LNCAP (cell line): Measurements from ENCODE around the gene KCNQ1OT1.

Experiments used
- TF ChIP-seq, protein P1 (sequence below): fragments of 450-650 bp; IDR thresholded peaks from 2 replicates; pipeline ENCODE4 v1.5.1; 2017; ENCODE audit warnings: mild to moderate bottlenecking

KCNQ1OT1 gene

DNA sequence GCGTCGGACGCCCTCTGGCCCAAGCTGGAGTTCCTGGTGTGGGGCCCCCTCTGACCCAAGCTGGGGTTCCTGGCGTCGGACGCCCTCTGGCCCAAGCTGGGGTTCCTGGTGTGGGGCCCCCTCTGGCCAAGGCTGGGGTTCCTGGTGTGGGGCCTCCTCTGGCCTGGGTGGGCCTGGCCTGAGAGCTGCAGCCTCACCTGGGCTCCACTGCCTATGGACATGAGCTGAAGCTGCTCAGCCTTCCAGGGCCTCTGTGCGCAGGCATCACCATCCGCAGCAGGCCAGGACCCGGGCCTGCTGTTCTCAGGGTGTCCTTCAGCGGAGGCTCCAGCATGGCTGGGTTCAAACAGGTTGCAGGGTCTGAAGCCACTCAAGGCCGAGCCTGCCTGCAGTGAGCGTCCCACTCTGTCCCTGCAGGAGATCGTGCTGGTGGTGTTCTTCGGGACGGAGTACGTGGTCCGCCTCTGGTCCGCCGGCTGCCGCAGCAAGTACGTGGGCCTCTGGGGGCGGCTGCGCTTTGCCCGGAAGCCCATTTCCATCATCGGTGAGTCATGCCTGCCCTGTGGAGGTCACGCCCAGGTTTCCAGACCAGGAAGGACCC is 129.5 kb downstream of the KCNQ1OT1 start:
- TF ChIP-seq, protein P1, sequence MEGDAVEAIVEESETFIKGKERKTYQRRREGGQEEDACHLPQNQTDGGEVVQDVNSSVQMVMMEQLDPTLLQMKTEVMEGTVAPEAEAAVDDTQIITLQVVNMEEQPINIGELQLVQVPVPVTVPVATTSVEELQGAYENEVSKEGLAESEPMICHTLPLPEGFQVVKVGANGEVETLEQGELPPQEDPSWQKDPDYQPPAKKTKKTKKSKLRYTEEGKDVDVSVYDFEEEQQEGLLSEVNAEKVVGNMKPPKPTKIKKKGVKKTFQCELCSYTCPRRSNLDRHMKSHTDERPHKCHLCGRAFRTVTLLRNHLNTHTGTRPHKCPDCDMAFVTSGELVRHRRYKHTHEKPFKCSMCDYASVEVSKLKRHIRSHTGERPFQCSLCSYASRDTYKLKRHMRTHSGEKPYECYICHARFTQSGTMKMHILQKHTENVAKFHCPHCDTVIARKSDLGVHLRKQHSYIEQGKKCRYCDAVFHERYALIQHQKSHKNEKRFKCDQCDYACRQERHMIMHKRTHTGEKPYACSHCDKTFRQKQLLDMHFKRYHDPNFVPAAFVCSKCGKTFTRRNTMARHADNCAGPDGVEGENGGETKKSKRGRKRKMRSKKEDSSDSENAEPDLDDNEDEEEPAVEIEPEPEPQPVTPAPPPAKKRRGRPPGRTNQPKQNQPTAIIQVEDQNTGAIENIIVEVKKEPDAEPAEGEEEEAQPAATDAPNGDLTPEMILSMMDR: no peak

DNA sequence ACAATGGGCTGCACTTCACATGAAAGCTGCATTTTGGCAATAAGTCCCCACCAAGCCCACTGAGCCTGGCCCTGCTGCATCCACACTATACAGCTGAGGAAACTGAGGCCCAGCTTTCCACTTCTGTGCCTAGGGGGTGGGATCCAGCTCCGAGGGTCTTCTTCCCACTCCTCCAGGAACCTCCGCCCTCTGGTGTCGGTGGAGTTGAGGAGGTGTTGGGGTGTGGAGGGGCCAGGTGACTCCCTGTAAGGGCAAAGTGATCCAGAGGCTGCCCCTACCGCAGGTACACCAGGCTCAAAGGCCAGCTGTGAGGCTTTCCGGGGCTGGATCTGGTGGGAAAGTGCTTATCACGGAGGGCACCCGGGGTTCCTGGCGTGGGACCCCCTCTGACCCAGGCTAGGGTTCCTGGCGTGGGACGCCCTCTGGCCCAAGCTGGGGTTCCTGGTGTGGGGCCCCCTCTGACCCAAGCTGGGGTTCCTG is 130.0 kb downstream of the KCNQ1OT1 start:
- TF ChIP-seq, protein P1: no peak

DNA sequence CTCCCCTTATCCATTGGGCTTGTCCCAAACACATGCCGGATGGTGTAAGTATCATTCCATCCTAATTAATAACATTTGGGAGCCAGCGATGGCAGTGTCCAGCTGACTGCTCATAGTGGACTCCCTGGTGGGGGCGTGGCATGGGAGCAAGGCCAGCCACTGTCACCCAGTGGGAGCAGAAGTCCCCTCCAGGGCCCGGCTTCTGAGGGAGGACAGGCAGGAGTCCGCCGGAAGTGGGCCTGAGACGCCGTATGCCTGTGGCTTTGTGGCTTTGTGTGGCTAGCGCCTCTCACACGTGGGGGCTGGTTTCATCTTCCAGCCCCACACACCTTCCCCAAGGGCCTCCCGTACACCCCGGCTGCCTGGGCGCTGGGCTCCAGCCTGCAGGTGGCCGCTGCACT is 130.5 kb downstream of the KCNQ1OT1 start:
- TF ChIP-seq, protein P1: no peak

DNA sequence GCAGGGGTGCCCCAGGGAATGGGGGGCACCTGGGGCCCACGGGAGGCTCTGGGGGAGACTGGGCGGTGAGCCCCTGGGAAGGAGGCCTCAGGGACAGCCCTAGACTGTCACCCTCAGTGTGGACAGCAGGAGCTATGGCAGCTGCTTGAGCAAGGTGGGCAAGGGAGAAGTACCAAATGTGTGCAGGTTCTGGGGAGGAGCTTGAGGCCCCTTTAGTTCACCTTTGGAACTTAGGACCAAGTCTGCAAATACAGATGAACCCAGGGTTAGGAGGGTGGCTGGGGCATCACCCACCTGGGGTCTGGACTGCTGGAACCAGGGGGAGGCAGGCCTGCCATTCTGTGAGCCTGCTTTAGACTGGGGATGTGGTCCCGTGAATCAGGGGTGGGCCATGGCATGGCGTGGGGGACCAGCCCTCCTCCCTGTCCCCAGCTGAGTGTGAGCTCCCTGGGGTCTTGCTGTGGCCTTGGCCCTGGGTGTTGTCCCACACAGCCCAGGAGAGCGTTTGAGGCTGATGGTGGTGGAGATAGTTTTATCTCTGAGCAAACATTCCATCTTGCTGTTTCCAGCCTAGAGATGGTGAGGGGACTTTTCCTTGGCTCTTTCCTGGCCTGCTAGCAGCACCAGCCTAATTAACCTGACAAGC is 132.6 kb downstream of the KCNQ1OT1 start:
- TF ChIP-seq, protein P1: no peak

DNA sequence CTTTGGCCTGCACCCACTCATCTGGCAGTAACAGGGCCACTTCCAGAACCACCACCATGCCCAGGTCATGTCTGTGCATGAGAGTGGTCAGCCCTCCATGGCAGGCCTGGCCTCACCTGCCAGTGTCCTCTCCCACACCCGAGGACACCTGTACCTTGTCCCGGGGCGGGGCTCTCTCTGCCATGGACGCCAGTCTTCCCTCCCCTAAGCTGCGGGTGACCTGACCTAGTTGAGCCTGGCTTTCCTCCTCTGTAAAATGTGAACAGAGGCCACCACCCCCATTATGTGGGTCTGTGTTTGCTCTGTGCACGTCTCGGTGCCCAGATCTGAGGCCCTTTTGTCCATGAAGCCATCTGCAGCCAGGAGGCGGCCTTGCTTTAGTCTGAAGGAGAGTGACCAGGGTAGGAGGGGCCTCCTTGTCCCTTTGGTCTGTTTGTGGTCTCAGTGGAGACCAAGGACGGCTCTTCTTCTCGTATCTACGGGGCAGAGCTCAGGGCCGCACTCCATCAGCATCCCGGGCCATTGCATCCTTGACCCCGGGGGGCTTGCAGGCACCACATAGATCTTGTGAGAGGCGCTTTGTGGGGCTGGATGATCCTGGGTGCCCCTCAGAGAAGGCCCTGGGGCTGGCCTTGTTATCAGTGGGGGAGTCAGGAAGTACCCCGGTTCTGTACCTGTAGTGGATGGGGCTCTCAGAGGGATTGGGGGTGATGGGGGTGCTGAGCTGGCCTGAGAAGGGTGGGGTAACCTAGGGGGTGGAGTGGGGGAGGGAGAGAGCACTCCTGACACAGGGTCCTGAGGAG is 133.4 kb downstream of the KCNQ1OT1 start:
- TF ChIP-seq, protein P1: no peak

DNA sequence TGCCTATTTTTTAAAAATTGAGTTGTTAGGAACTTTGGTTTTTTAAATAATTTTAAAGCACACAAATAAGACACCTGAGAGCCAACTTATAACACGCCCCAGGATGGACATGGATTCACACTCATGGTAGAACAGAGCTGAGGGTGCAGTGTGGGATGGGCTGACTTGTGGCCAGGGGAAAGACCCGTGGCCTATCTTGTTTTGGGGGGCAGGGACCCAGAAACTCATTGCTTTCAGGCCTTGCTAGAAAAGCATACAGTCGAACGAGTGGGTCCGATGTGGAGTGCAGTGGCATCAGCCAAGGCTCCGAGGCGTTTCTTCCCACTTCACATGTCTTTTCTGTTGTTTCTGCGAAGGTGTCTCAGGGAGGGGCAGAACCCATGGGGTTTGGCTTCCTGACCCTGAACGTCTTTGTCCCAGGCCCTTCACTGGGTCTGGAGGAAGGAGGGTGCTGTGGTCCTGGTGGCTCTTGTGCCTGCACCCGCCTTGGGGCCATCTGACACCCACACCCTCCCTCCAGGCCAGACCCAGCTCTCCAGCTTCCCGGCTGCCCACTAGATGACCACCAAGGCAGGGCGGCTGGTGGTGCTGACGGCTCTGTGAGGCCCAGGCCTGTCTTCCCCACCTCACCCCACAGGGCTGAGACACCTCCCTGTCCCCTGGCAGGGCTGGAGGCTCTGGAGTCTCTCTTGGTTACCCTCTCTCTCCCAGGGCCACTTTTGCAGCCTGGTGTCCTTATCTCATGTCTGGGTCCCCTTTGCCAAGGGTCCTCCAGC is 134.2 kb downstream of the KCNQ1OT1 start:
- TF ChIP-seq, protein P1: no peak
